ENCODE results near the gene SYNE1. TPM values are rescaled to one million over a fixed set of nuclear protein-coding genes. Genes with fewer than 3 reads are reported as not detected.

Gene SYNE1
- total RNA-seq, 6 experiments from 2014 or later: 60.0 to 69.0 (median 66.9) TPM

DNA sequence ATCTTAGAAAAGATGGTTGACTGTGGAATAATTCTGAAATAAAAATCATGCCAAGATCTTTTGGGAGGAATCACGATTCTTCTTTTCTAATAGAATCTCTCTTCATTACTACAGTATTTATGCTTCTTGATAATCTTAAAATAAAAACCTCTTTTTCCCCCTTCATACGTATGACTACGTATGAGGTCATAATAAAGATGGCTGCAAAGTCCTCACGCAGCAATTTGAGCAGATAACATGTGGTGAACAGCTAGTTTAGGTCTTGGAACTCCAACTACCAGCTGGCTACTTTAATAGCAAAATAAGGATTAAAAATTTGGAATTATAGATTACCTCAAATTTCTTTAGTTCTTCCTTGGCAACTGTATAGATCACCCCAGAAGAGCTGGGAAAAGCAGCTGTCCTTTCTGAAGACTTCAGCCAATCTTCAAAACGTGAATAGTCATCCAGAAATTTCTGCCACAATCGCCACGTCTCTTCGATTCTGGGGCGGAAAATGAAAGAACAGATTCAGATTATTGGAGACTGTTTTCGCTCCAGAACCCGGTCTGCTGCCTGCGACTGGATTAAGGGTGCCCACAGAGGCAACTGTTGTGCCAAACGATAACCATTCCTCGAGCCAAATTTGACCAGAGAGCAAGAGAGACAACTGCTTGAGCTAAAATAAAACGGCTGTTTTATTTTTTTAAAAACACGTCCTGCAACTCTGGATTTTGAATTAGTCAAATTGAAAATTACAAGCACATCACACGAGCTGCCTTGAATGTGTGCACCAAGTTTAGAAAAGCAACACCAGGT lies 482.4 kb downstream of the SYNE1 start:
- Mint-ChIP-seq H3K9me3 (no peaks in the 10 kb centered on the region), H3K4me1 (ENCODE audit: low read depth) (no peaks in the 10 kb centered on the region), H3K27me3 (ENCODE audit: insufficient read depth) (no peaks in the 10 kb centered on the region), H3K27ac (no peak overlapping the region), H3K4me3 (no peak overlapping the region), H3K36me3 (ENCODE audit: low read depth) (peaks cover 15% of the 10 kb centered on the region)
- TF ChIP-seq, protein P1, sequence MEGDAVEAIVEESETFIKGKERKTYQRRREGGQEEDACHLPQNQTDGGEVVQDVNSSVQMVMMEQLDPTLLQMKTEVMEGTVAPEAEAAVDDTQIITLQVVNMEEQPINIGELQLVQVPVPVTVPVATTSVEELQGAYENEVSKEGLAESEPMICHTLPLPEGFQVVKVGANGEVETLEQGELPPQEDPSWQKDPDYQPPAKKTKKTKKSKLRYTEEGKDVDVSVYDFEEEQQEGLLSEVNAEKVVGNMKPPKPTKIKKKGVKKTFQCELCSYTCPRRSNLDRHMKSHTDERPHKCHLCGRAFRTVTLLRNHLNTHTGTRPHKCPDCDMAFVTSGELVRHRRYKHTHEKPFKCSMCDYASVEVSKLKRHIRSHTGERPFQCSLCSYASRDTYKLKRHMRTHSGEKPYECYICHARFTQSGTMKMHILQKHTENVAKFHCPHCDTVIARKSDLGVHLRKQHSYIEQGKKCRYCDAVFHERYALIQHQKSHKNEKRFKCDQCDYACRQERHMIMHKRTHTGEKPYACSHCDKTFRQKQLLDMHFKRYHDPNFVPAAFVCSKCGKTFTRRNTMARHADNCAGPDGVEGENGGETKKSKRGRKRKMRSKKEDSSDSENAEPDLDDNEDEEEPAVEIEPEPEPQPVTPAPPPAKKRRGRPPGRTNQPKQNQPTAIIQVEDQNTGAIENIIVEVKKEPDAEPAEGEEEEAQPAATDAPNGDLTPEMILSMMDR (IDR thresholded peaks at IDR 0.05): no peak
- no peak for DNase-seq

DNA sequence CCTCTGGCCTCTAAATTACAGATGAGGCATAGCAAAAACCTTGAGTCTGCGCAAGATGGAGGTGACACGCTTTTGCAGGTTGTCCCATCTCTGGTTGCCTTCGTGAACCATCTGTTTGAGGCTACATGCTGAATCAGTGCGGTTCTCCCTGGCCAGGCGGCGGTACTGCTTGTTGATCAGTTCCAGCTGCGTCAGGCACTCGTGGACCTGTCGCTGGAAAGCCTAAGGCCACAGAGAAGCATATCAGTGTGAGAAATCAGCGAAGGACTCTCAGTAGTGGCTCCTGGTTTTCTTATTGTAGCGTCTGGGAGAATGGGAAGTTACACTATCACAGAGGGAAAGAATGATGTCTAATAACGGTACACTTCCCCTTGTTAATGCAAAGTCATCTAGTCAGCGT lies 485.2 kb downstream of the SYNE1 start:
- Mint-ChIP-seq H3K9me3 (no peaks in the 10 kb centered on the region), H3K4me1 (ENCODE audit: low read depth) (peaks cover 10% of the 10 kb centered on the region), H3K27ac (no peak overlapping the region), H3K4me3 (no peak overlapping the region), H3K36me3 (ENCODE audit: low read depth) (peaks cover 29% of the 10 kb centered on the region), H3K27me3 (ENCODE audit: insufficient read depth) (no peaks in the 10 kb centered on the region)
- TF ChIP-seq, protein P1 (IDR thresholded peaks at IDR 0.05): no peak
- no peak for DNase-seq

DNA sequence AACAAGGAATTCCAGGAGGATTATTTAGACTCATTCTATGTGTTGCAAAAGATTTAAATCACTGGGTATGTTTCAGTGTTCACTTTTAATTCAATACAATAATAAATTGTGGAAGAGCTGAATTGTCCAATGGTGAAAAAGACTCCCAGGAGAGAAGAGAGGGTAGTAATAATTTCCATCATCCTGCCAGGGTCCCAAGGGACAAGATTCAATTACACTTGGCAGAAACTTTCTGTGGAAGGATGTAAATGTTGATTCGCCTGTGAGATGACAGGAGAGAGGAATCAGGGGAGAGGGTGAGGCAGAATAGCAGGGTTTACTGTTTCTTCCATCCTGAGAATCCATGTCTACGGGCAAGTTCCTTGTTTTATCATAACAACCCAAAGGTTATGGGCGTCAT lies 487.0 kb downstream of the SYNE1 start:
- peaks cover 27% of the 10 kb centered on the region for H3K36me3 Mint-ChIP-seq (ENCODE audit: low read depth)
- no peak overlapping the region for H3K27ac Mint-ChIP-seq
- no peak for DNase-seq
- TF ChIP-seq, protein P1 (IDR thresholded peaks at IDR 0.05): no peak
- no peaks in the 10 kb centered on the region for H3K9me3 Mint-ChIP-seq
- no peaks in the 10 kb centered on the region for H3K27me3 Mint-ChIP-seq (ENCODE audit: insufficient read depth)
- H3K4me1 Mint-ChIP-seq (ENCODE audit: low read depth): peaks cover 22% of the 10 kb centered on the region
- no peak overlapping the region for H3K4me3 Mint-ChIP-seq

DNA sequence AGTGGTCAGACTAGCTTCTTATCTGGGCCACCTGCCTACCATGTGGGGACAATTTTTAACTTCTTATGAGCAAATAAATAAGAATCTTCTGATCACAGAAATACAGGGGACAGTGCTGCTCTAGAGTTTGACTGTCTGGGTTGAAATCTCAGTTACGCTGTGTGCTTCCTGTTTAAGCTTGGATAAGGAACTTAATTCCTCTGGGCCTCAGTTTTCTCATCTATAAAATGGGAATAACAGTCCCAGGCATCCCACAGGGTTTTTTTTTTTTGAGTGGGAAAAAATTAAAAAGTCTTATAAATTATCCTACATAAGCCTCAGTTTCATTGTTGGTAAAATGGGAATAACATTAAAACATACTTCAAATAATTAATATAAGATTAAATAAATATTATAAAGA lies 488.8 kb downstream of the SYNE1 start:
- Mint-ChIP-seq H3K27me3 (ENCODE audit: insufficient read depth) (no peaks in the 10 kb centered on the region), H3K36me3 (ENCODE audit: low read depth) (peaks cover 39% of the 10 kb centered on the region), H3K4me3 (no peak overlapping the region), H3K27ac (no peak overlapping the region), H3K9me3 (no peaks in the 10 kb centered on the region), H3K4me1 (ENCODE audit: low read depth) (peaks cover 26% of the 10 kb centered on the region)
- DNase-seq: no peak
- TF ChIP-seq, protein P1 (IDR thresholded peaks at IDR 0.05): no peak

DNA sequence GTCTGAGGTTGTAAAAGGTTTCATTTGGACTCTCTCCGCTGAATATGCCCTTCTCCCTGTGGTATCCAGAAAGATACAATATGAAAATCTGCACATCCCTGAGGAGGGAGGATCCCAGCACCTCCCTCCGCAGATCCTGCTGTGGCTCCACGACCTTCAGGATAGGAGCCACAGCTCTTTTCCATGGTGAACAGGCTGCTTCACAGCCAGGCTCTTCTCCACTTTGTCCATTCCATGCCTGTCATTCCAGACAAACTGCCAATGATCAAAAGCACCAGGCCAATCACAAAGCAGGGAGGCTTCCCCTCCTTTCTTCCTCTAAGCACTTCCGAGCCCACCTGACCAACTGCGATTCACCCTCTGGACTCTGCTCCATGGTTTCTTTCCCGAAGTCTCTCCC lies 489.9 kb downstream of the SYNE1 start:
- H3K4me3 Mint-ChIP-seq: no peak overlapping the region
- TF ChIP-seq, protein P1 (IDR thresholded peaks at IDR 0.05): no peak
- H3K27ac Mint-ChIP-seq: peak overlapping the region; percentile 42
- H3K36me3 Mint-ChIP-seq (ENCODE audit: low read depth): peaks cover 39% of the 10 kb centered on the region
- H3K4me1 Mint-ChIP-seq (ENCODE audit: low read depth): peaks cover 26% of the 10 kb centered on the region
- no peak for DNase-seq
- no peaks in the 10 kb centered on the region for H3K27me3 Mint-ChIP-seq (ENCODE audit: insufficient read depth)
- H3K9me3 Mint-ChIP-seq: no peaks in the 10 kb centered on the region
